Activated CD8-positive, alpha-beta memory T cell treated with anti-CD3 and anti-CD28 coated beads, Interleukin-2, amount 10 ng/mL, durations not matched to agents 7 days and 5 days (primary cell): ENCODE results near the gene OTUB1. TPM values are rescaled to one million over a fixed set of nuclear protein-coding genes. Genes with fewer than 3 reads are reported as not detected.

ENCODE experiments used
- ATAC-seq: fragments of 150-1000 bp; cut with Tn5 transposase; one replicate; pipeline ENCODE4 v1.10.0; 2021; ENCODE audit warnings: moderate library complexity
- CTCF ChIA-PET: fragments of 350-600 bp; sonication (Branson Sonifier 250); formaldehyde crosslinking; loops from one replicate; lab custom pipeline; 2021; ENCODE audit warnings: antibody characterized with exemption; lab: Charles Lee
- DNase-seq: peaks from one replicate; pipeline ENCODE4 v3.0.0-alpha.2; 2020
- H3K27ac Mint-ChIP-seq: one replicate; pipeline ENCODE4 v1.8.0; 2021; ENCODE audit warnings: mild to moderate bottlenecking, mixed read lengths
- H3K27me3 Mint-ChIP-seq: one replicate; pipeline ENCODE4 v1.8.0; 2021; ENCODE audit warnings: mixed read lengths
- H3K36me3 Mint-ChIP-seq: one replicate; pipeline ENCODE4 v1.8.0; 2021; ENCODE audit warnings: mild to moderate bottlenecking, mixed read lengths
- H3K4me1 Mint-ChIP-seq: one replicate; pipeline ENCODE4 v1.8.0; 2021; ENCODE audit warnings: mixed read lengths
- H3K4me3 Mint-ChIP-seq: one replicate; pipeline ENCODE4 v1.8.0; 2021; ENCODE audit warnings: mild to moderate bottlenecking, moderate library complexity, mixed read lengths
- H3K9me3 Mint-ChIP-seq: one replicate; pipeline ENCODE4 v1.8.0; 2022; ENCODE audit warnings: low read depth, mixed read lengths
- total RNA-seq, 2 experiments: library from RNA; stranded (reverse); gene quantifications; one replicate each; pipeline ENCODE4 v1.2.3, GENCODE V29; 2021

The OTUB1 gene, protein sequence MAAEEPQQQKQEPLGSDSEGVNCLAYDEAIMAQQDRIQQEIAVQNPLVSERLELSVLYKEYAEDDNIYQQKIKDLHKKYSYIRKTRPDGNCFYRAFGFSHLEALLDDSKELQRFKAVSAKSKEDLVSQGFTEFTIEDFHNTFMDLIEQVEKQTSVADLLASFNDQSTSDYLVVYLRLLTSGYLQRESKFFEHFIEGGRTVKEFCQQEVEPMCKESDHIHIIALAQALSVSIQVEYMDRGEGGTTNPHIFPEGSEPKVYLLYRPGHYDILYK
- 10 to 100 TPM; 90.1 to 97.6 TPM for total RNA-seq

GRCh38 chr11:63986156-63986931 is at the start of gene OTUB1:
TSS of gene OTUB1 (plus strand) at chr11:63986438. CDS start at chr11:63986457, 19 bp downstream.
- ATAC-seq (peak; percentile 87), DNase-seq (peak; percentile 95)
- H3K9me3 Mint-ChIP-seq = no peaks in the 10 kb centered on the region
- H3K27me3 Mint-ChIP-seq = no peaks in the 10 kb centered on the region
- peaks cover 37% of the 10 kb centered on the region for H3K4me1 Mint-ChIP-seq
- H3K36me3 Mint-ChIP-seq = peaks cover 26% of the 10 kb centered on the region
- CTCF ChIA-PET = interaction anchor here (0.8 to 3.0 kb wide), 10 partner anchors 12 to 315 kb away, joined by 3 to 10 read pairs (median 4); partner anchors contain the start of genes COX8A, MARK2 and RTN3
- peak within 1 kb of the TSS; percentile 85 for H3K4me3 Mint-ChIP-seq
- H3K27ac Mint-ChIP-seq = peak within 1 kb of the TSS; percentile 96

DNA sequence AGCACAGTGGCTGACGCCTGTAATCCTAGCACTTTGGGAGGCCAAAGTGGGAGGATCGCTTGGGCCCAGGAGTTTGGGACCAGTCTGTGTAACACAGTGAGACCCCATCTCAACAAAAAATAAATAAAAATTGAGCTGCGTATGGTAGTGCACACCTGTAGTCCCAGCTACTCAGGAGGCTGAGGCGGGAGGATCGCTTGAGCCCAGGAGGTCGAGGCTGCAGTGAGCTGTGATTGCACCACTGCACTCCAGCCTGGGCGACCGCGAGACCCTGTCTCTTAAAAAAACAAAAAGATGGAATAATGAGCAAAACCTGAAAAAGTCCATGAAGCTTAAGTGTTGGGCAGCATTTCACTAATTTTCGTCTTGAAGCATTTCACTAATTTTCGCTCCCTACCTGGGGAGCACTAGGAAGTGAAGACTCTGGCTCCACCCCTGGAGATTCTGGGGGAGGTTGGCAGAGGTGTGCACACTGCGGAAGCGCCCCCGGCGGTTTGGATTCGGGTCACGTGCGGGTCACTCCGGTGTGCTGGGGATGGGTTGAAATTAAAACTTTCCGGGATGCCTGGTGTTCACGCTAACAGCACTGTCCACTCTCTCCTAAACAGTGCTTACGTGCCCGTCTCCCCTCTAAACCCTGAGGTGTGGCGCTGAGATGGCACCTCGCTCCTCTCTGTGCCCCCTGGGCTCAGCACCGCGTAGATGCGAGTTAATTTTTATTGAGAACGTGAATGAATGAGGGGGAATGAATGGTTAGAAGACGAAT is 48.3 kb upstream of the OTUB1 start:
- Mint-ChIP-seq H3K4me3 (peak overlapping the region; percentile 87), H3K36me3 (peaks cover 9% of the 10 kb centered on the region), H3K9me3 (no peaks in the 10 kb centered on the region), H3K27me3 (no peaks in the 10 kb centered on the region), H3K27ac (peak overlapping the region; percentile 89), H3K4me1 (peaks cover 27% of the 10 kb centered on the region)
- DNase-seq (peak; percentile 55), ATAC-seq (peak; percentile 18)
- CTCF ChIA-PET = interaction anchor here (0.9 kb wide), 1 partner anchor 100 kb away, joined by 5 read pairs; no protein-coding TSS in a partner anchor

DNA sequence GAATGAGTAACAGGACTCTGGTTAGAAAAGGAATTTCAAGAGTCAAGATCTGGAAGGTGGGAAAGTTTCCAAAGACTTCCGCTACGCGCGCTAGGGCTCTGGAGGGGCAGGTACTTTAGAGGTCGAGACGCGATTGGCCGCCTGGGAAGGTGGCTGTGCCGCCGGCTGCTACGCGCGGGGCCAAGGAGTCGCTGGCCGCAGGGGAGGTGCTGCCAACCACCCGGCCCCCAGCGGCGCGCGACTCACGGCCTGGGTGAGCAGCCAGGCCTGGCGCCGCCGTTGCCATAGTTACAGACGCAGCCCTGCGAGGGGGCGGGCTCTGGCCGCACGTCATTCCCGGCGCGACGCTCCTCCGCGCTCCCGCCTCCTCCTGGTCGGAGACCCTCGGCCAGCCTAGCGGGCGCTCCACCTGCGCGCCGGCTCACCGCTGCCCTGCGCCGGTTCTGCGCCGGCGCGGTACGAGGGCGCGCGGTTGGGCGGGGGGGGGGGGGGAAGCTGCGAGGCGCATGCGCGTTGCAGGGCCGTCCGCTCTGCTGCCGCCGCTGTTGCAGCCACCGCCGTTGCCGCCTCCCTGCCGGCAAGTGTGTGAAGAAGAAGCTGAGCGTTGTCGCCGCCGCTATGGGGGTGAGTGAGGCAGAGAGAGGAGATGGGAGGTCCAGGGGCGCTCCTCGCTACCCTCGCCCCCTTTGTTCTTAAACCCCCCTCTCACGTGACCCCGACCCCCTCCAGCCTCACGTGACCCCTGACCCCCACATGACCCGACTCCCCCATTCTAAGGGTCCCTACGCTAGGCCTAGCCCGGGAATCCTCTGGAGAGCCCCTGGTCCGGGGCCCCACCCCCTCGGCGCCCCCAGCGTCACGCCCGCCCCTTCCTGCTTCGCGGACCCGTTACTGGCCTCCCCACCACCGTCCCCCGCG is 47.5 kb upstream of the OTUB1 start, which contains the start of gene NAA40:
TSS of gene NAA40 (plus strand) at position 524 of the 918 bp plus-strand sequence. CDS start at position 619, 95 bp downstream.
- Mint-ChIP-seq H3K36me3 (peaks cover 9% of the 10 kb centered on the region), H3K27ac (peak within 1 kb of the TSS; percentile 89), H3K4me1 (peaks cover 27% of the 10 kb centered on the region), H3K9me3 (no peaks in the 10 kb centered on the region), H3K27me3 (no peaks in the 10 kb centered on the region), H3K4me3 (peak within 1 kb of the TSS; percentile 87)
- DNase-seq (peak; percentile 96), ATAC-seq (peak; percentile 94)
- CTCF ChIA-PET = interaction anchor here (0.9 kb wide), 1 partner anchor 101 kb away, joined by 5 read pairs; no protein-coding TSS in a partner anchor

- DNase-seq = no peak
- H3K36me3 Mint-ChIP-seq = peaks cover 9% of the 10 kb centered on the region
- H3K9me3 Mint-ChIP-seq = no peaks in the 10 kb centered on the region
- ATAC-seq = no peak
- no peaks in the 10 kb centered on the region for H3K27me3 Mint-ChIP-seq
- peaks cover 30% of the 10 kb centered on the region for H3K4me1 Mint-ChIP-seq
- peak overlapping the region; percentile 83 for H3K27ac Mint-ChIP-seq
- peak overlapping the region; percentile 87 for H3K4me3 Mint-ChIP-seq
- CTCF ChIA-PET = no interaction called here
Observed at GRCh38 chr11:63939397-63939891, 46.8 kb upstream of the OTUB1 start.

- CTCF ChIA-PET = no interaction called here
- H3K36me3 Mint-ChIP-seq = peaks cover 10% of the 10 kb centered on the region
- no peak for ATAC-seq
- peak overlapping the region; percentile 60 for H3K4me3 Mint-ChIP-seq
- DNase-seq = no peak
- peaks cover 31% of the 10 kb centered on the region for H3K4me1 Mint-ChIP-seq
- H3K9me3 Mint-ChIP-seq = no peaks in the 10 kb centered on the region
- no peak overlapping the region for H3K27ac Mint-ChIP-seq
- H3K27me3 Mint-ChIP-seq = no peaks in the 10 kb centered on the region
Observed at GRCh38 chr11:63940786-63941185, 45.5 kb upstream of the OTUB1 start.

- DNase-seq (no peak), ATAC-seq (no peak)
- Mint-ChIP-seq H3K36me3 (peaks cover 15% of the 10 kb centered on the region), H3K9me3 (no peaks in the 10 kb centered on the region), H3K27me3 (no peaks in the 10 kb centered on the region), H3K4me1 (peaks cover 32% of the 10 kb centered on the region), H3K4me3 (no peak overlapping the region), H3K27ac (no peak overlapping the region)
- CTCF ChIA-PET = interaction anchor here (1.1 to 5.4 kb wide), 2 partner anchors 9 to 105 kb away, joined by 5 to 136 read pairs; partner anchors contain the start of gene MARK2
Observed at GRCh38 chr11:63941901-63942300, 44.3 kb upstream of the OTUB1 start.

DNA sequence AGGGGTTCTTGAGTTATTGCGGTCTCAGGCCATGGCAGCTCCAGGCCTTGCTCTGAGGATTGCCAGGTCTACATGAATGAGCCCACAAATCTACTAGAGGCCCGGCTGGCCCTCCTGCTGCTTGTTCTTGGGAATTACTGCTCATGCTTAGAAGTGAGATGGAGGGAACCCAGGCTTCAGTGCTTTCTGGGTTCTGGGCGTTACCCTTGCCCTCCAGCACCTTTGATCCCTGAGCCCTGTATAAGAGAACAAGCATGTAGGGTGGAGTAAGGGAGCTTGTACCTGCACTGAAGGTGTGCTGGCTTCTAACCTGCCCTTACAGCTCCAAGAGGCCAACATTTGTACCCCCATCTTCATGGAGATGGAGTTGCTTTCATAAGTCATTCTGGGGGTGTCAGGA is 43.4 kb upstream of the OTUB1 start:
- Mint-ChIP-seq H3K4me3 (no peak overlapping the region), H3K36me3 (peaks cover 17% of the 10 kb centered on the region), H3K27me3 (no peaks in the 10 kb centered on the region), H3K27ac (no peak overlapping the region), H3K9me3 (no peaks in the 10 kb centered on the region), H3K4me1 (peaks cover 30% of the 10 kb centered on the region)
- ATAC-seq (no peak), DNase-seq (no peak)
- CTCF ChIA-PET = interaction anchor here (1.1 to 5.4 kb wide), 3 partner anchors 8 to 210 kb away, joined by 3 to 136 read pairs (median 5); partner anchors contain the start of gene MARK2

DNA sequence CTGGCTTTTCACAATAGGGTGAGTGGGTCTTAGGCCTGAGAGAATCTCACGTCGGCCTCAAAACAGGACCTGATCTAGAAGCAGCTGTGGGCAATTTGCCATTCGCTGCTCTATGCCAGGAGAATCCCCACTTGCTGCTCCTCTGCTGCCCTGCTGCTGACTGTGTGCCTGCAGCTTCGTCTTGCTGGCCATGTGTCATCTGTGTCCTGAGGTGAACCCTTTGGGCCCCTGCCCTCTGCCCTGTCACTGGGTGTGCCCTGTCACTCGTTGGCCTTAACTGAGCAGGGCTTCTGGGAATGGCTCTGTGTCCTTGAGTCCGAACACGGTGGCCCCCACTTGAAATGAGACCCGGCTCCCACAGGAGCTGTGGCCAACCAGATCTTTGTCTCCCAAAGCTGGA is 41.3 kb upstream of the OTUB1 start:
- H3K4me1 Mint-ChIP-seq = peaks cover 26% of the 10 kb centered on the region
- H3K27ac Mint-ChIP-seq = no peak overlapping the region
- no peak for ATAC-seq
- CTCF ChIA-PET = interaction anchor here (0.9 to 5.4 kb wide), 17 partner anchors 8 to 177 kb away, joined by 3 to 136 read pairs (median 6); partner anchors contain the start of genes MARK2 and ZFTA
- DNase-seq = no peak
- H3K36me3 Mint-ChIP-seq = peaks cover 14% of the 10 kb centered on the region
- H3K27me3 Mint-ChIP-seq = no peaks in the 10 kb centered on the region
- no peaks in the 10 kb centered on the region for H3K9me3 Mint-ChIP-seq
- H3K4me3 Mint-ChIP-seq = no peak overlapping the region

- Mint-ChIP-seq H3K27ac (no peak overlapping the region), H3K4me3 (no peak overlapping the region), H3K27me3 (no peaks in the 10 kb centered on the region), H3K4me1 (peaks cover 21% of the 10 kb centered on the region), H3K9me3 (no peaks in the 10 kb centered on the region), H3K36me3 (peaks cover 15% of the 10 kb centered on the region)
- CTCF ChIA-PET = interaction anchor here (0.7 to 5.4 kb wide), 31 partner anchors 9 to 240 kb away, joined by 3 to 136 read pairs (median 5); partner anchors contain the start of genes MARK2, STIP1 and ZFTA
- DNase-seq (peak; percentile 68), ATAC-seq (peak; percentile 76)
Observed at GRCh38 chr11:63945477-63946163, 40.6 kb upstream of the OTUB1 start.

DNA sequence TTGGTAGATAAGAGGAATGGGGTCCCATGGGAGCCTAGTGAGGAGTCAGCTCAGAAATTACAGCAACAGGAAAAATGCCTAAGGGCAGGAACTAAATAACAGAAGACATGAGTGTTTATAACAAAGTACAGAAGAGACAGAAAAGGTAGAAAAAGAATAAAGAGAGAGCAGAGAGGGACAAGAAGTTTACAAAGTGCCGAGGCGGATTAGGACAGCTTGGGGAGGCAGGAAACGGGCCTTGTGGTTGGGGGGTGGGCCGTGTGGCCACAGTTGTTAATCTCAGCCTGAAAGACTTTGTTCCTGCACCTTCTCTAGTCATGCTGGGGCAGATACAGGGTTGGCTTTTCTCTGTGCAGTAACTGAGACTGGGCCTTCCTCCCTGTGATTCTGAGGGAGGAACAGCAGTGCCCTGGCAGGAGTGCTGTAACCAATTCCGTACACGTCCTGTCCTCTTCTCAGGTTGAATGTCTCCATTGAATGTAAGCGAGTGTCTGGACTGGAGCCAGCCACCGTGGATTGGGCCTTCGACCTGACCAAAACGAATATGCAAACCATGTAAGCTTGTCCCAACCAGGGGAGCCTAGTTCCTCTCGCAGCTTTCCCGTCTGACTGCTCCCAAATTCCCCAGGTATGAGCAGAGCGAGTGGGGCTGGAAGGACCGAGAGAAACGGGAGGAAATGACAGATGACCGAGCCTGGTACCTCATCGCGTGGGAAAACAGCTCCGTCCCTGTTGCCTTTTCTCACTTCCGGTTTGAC is 34.3 kb upstream of the OTUB1 start:
- Mint-ChIP-seq H3K36me3 (peaks cover 35% of the 10 kb centered on the region), H3K9me3 (no peaks in the 10 kb centered on the region), H3K4me1 (peaks cover 34% of the 10 kb centered on the region), H3K27me3 (no peaks in the 10 kb centered on the region), H3K27ac (peak overlapping the region; percentile 88), H3K4me3 (peak overlapping the region; percentile 57)
- DNase-seq (peak; percentile 88), ATAC-seq (peak; percentile 85)
- CTCF ChIA-PET = interaction anchor here (0.9 to 3.4 kb wide), 11 partner anchors 8 to 201 kb away, joined by 3 to 27 read pairs (median 5); partner anchors contain the start of genes MARK2 and OTUB1

DNA sequence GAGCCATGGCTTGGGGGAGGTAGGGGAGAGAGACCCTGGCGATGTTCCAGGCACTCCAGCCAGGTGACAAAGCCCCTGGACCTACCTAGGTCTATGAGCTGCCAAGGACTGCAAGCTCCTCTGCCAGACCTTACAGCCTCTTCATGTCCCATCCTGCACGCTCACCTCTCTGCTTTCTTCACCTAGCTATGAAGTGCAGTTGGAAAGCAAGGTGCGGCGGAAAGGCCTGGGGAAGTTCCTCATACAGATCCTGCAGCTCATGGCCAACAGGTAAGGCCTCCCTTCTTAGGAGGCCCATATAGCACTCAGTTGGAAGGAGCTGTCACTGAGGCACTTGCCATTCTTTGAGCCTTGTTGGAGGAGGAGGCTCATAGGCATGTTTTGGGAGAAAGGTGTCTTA is 33.7 kb upstream of the OTUB1 start:
- peak overlapping the region; percentile 57 for H3K4me3 Mint-ChIP-seq
- no peaks in the 10 kb centered on the region for H3K9me3 Mint-ChIP-seq

More for the DNA sequence above, 33.7 kb upstream of the OTUB1 start:
- H3K27ac Mint-ChIP-seq = peak overlapping the region; percentile 88
- peaks cover 33% of the 10 kb centered on the region for H3K4me1 Mint-ChIP-seq
- CTCF ChIA-PET = interaction anchor here (0.9 to 3.4 kb wide), 9 partner anchors 8 to 200 kb away, joined by 3 to 27 read pairs (median 4); partner anchors contain the start of genes MARK2 and OTUB1
- no peak for DNase-seq
- no peaks in the 10 kb centered on the region for H3K27me3 Mint-ChIP-seq
- ATAC-seq = no peak
- peaks cover 33% of the 10 kb centered on the region for H3K36me3 Mint-ChIP-seq
